ENCODE measurements around the gene TPT1.
A peak's percentile ranks its signal among the peaks of the same experiment; 100 is the strongest.

- TF ChIP-seq CEBPB (IDR thresholded peaks at IDR 0.05; ENCODE audit: borderline replicate concordance, low read depth, low read length) (no peak), ZNF18 (CRISPR knock-in tag; IDR thresholded peaks at IDR 0.05; ENCODE audit: insufficient replicate concordance) (no peak), MAFF (IDR thresholded peaks at IDR 0.05; ENCODE audit: low read depth, low read length) (no peak), CTCF (CRISPR knock-in tag; IDR thresholded peaks at IDR 0.05) (no peak), SNAI1 (CRISPR knock-in tag; IDR thresholded peaks at IDR 0.05; ENCODE audit: borderline replicate concordance) (no peak), CEBPG (CRISPR knock-in tag; IDR thresholded peaks at IDR 0.05) (0 out of 2 replicates have a peak, but pooled peaks have one; percentile 25), SP1 (IDR thresholded peaks at IDR 0.05) (no peak), SP1 (CRISPR knock-in tag; IDR thresholded peaks at IDR 0.05) (no peak), ZFP91 (CRISPR knock-in tag; IDR thresholded peaks at IDR 0.05; ENCODE audit: borderline replicate concordance) (no peak), POLR2A (IDR thresholded peaks at IDR 0.05; ENCODE audit: insufficient read depth in 1 of 2, low read depth in 2 of 2, low read length in 2 of 2) (no peak), JUN (CRISPR knock-in tag; IDR thresholded peaks at IDR 0.05) (no peak)
Observed at GRCh38 chr13:45301263-45301662, 39.7 kb downstream of the TPT1 start.

Data from HepG2 (cell line).